Activated T-helper 17 cell treated with anti-CD3 and anti-CD28 coated beads, Interleukin-2, amount 50 U/mL, for 72 hours (primary cell): ENCODE results near the gene CD274. TPM values are rescaled to one million over a fixed set of nuclear protein-coding genes. Genes with fewer than 3 reads are reported as not detected.
"Not testable (repeated sequence)": the region's sequence is repeated elsewhere in the genome, so short reads cannot be mapped to it uniquely, and the experiment has no call there.

Experiments
- ATAC-seq: fragments of 150-1000 bp; cut with Tn5 transposase; replicated peaks from 2 replicates; pipeline ENCODE4 v1.10.0; 2021; ENCODE audit warnings: mild to moderate bottlenecking, moderate library complexity
- H3K27ac Mint-ChIP-seq: one replicate; pipeline ENCODE4 v1.8.0; 2022; ENCODE audit warnings: mixed read lengths
- H3K27me3 Mint-ChIP-seq: one replicate; pipeline ENCODE4 v1.8.0; 2022; ENCODE audit warnings: mixed read lengths
- H3K36me3 Mint-ChIP-seq: one replicate; pipeline ENCODE4 v1.8.0; 2022; ENCODE audit warnings: low read depth, mild to moderate bottlenecking, mixed read lengths
- H3K4me1 Mint-ChIP-seq: one replicate; pipeline ENCODE4 v1.8.0; 2022; ENCODE audit warnings: mixed read lengths
- H3K4me3 Mint-ChIP-seq: one replicate; pipeline ENCODE4 v1.8.0; 2022; ENCODE audit warnings: mild to moderate bottlenecking, mixed read lengths
- H3K9me3 Mint-ChIP-seq: one replicate; pipeline ENCODE4 v1.8.0; 2022; ENCODE audit warnings: mixed read lengths
- total RNA-seq, 2 donors: library from RNA; stranded (reverse); gene quantifications; one replicate each; pipeline ENCODE4 v1.2.3, GENCODE V29; 2022

CD274 gene
- total RNA-seq, 2 donors from 2014 or later = 35.2 to 42.2 TPM

GRCh38 chr9:5466766-5467165, 16.4 kb downstream of the CD274 start:
- ATAC-seq = no peak
- no peak overlapping the region for H3K27ac Mint-ChIP-seq
- no peaks in the 10 kb centered on the region for H3K27me3 Mint-ChIP-seq
- peaks cover 40% of the 10 kb centered on the region for H3K4me1 Mint-ChIP-seq
- no peak overlapping the region for H3K4me3 Mint-ChIP-seq
- peaks cover 95% of the 10 kb centered on the region for H3K36me3 Mint-ChIP-seq
- H3K9me3 Mint-ChIP-seq = no peaks in the 10 kb centered on the region

GRCh38 chr9:5468850-5469249, 18.5 kb downstream of the CD274 start:
- peaks cover 74% of the 10 kb centered on the region for H3K36me3 Mint-ChIP-seq
- no peaks in the 10 kb centered on the region for H3K9me3 Mint-ChIP-seq
- no peak for ATAC-seq
- H3K27ac Mint-ChIP-seq = no peak overlapping the region
- H3K27me3 Mint-ChIP-seq = no peaks in the 10 kb centered on the region
- H3K4me3 Mint-ChIP-seq = no peak overlapping the region
- peaks cover 27% of the 10 kb centered on the region for H3K4me1 Mint-ChIP-seq

GRCh38 chr9:5470122-5470521, 19.8 kb downstream of the CD274 start:
- Mint-ChIP-seq H3K27ac (no peak overlapping the region), H3K36me3 (peaks cover 61% of the 10 kb centered on the region), H3K9me3 (no peaks in the 10 kb centered on the region), H3K4me3 (no peak overlapping the region), H3K27me3 (no peaks in the 10 kb centered on the region), H3K4me1 (peaks cover 26% of the 10 kb centered on the region)
- ATAC-seq = no peak

- H3K9me3 Mint-ChIP-seq = no peaks in the 10 kb centered on the region
- H3K4me1 Mint-ChIP-seq = peaks cover 23% of the 10 kb centered on the region
- H3K27me3 Mint-ChIP-seq = no peaks in the 10 kb centered on the region
- no peak overlapping the region for H3K4me3 Mint-ChIP-seq
- peak overlapping the region; percentile 55 for H3K27ac Mint-ChIP-seq
- peak; percentile 93 for ATAC-seq
- peaks cover 54% of the 10 kb centered on the region for H3K36me3 Mint-ChIP-seq
These were observed 20.5 kb downstream of the CD274 start for GRCh38 chr9:5470816-5471215.

- H3K4me1 Mint-ChIP-seq = peaks cover 11% of the 10 kb centered on the region
- H3K4me3 Mint-ChIP-seq, H3K36me3 Mint-ChIP-seq, H3K9me3 Mint-ChIP-seq, ATAC-seq, H3K27ac Mint-ChIP-seq, H3K27me3 Mint-ChIP-seq: not testable (repeated sequence)
These were observed 25.3 kb downstream of the CD274 start for GRCh38 chr9:5475611-5476010.

GRCh38 chr9:5478206-5478605, 27.9 kb downstream of the CD274 start:
- Mint-ChIP-seq H3K27me3 (no peaks in the 10 kb centered on the region), H3K4me1 (peaks cover 7% of the 10 kb centered on the region), H3K9me3 (peaks cover 3% of the 10 kb centered on the region), H3K27ac (peak overlapping the region; percentile 4), H3K36me3 (no peaks in the 10 kb centered on the region), H3K4me3 (peak overlapping the region; percentile 4)
- peak; percentile 83 for ATAC-seq

GRCh38 chr9:5479994-5480694, 29.8 kb downstream of the CD274 start:
- peak; percentile 68 for ATAC-seq
- peak overlapping the region; percentile 39 for H3K4me3 Mint-ChIP-seq
- H3K27ac Mint-ChIP-seq = peak overlapping the region; percentile 39
- H3K4me1 Mint-ChIP-seq = peaks cover 7% of the 10 kb centered on the region
- H3K9me3 Mint-ChIP-seq = peaks cover 3% of the 10 kb centered on the region
- no peaks in the 10 kb centered on the region for H3K27me3 Mint-ChIP-seq
- no peaks in the 10 kb centered on the region for H3K36me3 Mint-ChIP-seq

- Mint-ChIP-seq H3K4me3 (peak overlapping the region; percentile 39), H3K4me1 (peaks cover 7% of the 10 kb centered on the region), H3K9me3 (peaks cover 3% of the 10 kb centered on the region), H3K27ac (no peak overlapping the region), H3K27me3 (no peaks in the 10 kb centered on the region), H3K36me3 (no peaks in the 10 kb centered on the region)
- no peak for ATAC-seq
These were observed 30.6 kb downstream of the CD274 start for GRCh38 chr9:5480919-5481318.

GRCh38 chr9:5481322-5482040, 31.1 kb downstream of the CD274 start:
- Mint-ChIP-seq H3K36me3 (no peaks in the 10 kb centered on the region), H3K4me1 (peaks cover 7% of the 10 kb centered on the region), H3K4me3 (no peak overlapping the region), H3K27ac (no peak overlapping the region), H3K27me3 (no peaks in the 10 kb centered on the region), H3K9me3 (peaks cover 2% of the 10 kb centered on the region)
- no peak for ATAC-seq

- no peak overlapping the region for H3K4me3 Mint-ChIP-seq
- H3K27me3 Mint-ChIP-seq = no peaks in the 10 kb centered on the region
- H3K36me3 Mint-ChIP-seq = no peaks in the 10 kb centered on the region
- no peaks in the 10 kb centered on the region for H3K9me3 Mint-ChIP-seq
- H3K4me1 Mint-ChIP-seq = peaks cover 7% of the 10 kb centered on the region
- no peak for ATAC-seq
- H3K27ac Mint-ChIP-seq = no peak overlapping the region
These were observed 31.9 kb downstream of the CD274 start for GRCh38 chr9:5482194-5482593.

GRCh38 chr9:5483306-5483705, 33.0 kb downstream of the CD274 start:
- Mint-ChIP-seq H3K27ac (no peak overlapping the region), H3K9me3 (no peaks in the 10 kb centered on the region), H3K27me3 (no peaks in the 10 kb centered on the region), H3K36me3 (no peaks in the 10 kb centered on the region), H3K4me1 (peaks cover 6% of the 10 kb centered on the region), H3K4me3 (no peak overlapping the region)
- ATAC-seq = no peak

- Mint-ChIP-seq H3K27ac (no peak overlapping the region), H3K4me3 (no peak overlapping the region), H3K4me1 (peaks cover under 1% of the 10 kb centered on the region), H3K9me3 (no peaks in the 10 kb centered on the region), H3K36me3 (no peaks in the 10 kb centered on the region), H3K27me3 (no peaks in the 10 kb centered on the region)
- no peak for ATAC-seq
These were observed 35.2 kb downstream of the CD274 start for GRCh38 chr9:5485378-5486085.

GRCh38 chr9:5486988-5487387, 36.6 kb downstream of the CD274 start:
- Mint-ChIP-seq H3K9me3 (no peaks in the 10 kb centered on the region), H3K27ac (no peak overlapping the region), H3K36me3 (no peaks in the 10 kb centered on the region), H3K4me3 (no peak overlapping the region), H3K27me3 (no peaks in the 10 kb centered on the region), H3K4me1 (no peaks in the 10 kb centered on the region)
- ATAC-seq = no peak

GRCh38 chr9:5488221-5489008, 38.1 kb downstream of the CD274 start:
- Mint-ChIP-seq H3K27me3 (no peaks in the 10 kb centered on the region), H3K27ac (no peak overlapping the region), H3K36me3 (no peaks in the 10 kb centered on the region), H3K9me3 (no peaks in the 10 kb centered on the region), H3K4me1 (peaks cover 6% of the 10 kb centered on the region), H3K4me3 (no peak overlapping the region)
- no peak for ATAC-seq
